ENCODE data around the gene NKD2.

Gene NKD2

DNA sequence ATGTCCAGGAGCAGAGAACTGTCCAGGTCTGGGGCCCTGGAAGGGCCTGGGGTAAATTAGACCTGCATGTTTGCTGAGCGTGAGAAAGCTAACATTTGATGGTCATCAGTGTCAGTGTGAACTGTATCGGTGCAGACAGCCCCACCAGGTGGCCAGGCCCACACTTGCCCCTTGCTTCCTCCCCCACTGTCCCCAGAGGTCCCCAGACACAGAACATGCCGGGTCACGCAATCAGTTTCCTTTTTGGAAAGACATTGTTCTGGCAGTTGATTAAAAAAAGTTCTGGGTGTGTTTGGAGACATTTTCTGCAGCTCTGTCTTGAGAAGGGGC lies 1.5 kb downstream of the NKD2 start:
- in situ Hi-C loops (cut with MboI; ENCODE audit: low pct_unique_long_range_greater_than_20kb, low sequenced_read_pairs): no loop called here
- peak; percentile 29 for DNase-seq

DNA sequence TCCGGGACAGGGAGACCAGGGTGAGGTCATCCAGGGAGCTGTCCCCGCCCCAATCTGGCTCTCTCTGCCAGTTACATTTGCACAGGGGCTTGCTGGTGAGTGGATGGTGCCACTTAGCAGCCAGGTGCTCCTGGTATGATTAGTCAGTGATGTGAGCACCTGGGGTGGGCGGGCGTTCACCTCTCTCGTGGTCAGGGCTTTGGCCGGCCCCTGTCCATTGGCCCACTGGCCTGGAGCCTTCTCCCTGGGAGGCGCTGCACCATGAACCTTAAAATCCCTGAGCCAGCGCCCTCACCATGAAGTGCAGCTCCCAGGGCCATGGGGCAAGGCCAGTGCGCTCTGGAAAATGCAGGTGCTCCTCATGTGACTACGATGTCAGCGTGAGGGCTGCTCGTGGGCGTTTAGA lies 2.0 kb downstream of the NKD2 start:
- no peak for DNase-seq
- in situ Hi-C loops (cut with MboI; ENCODE audit: low pct_unique_long_range_greater_than_20kb, low sequenced_read_pairs): no loop called here

DNA sequence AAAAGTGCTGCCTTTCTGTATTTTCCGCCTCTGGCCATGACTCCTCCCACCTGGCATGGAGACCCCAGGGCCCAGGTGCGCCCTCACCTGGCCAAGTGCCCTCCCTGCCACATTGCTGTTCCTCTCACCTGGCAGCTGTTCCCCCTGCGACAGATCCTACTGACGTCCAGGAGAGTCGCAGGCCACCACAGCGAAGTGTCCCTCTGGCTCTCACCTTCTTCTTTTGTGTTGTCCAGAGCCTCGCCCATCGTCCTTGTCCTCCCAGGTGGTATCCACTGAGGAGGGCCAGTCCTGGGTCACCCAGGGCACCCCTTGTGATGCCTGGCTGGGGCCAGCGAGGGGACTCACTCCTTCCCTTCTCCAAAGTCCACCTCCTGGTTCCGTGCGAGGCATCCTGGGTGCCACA lies 2.6 kb downstream of the NKD2 start:
- in situ Hi-C loops (cut with MboI; ENCODE audit: low pct_unique_long_range_greater_than_20kb, low sequenced_read_pairs): no loop called here
- DNase-seq: peak; percentile 55

DNA sequence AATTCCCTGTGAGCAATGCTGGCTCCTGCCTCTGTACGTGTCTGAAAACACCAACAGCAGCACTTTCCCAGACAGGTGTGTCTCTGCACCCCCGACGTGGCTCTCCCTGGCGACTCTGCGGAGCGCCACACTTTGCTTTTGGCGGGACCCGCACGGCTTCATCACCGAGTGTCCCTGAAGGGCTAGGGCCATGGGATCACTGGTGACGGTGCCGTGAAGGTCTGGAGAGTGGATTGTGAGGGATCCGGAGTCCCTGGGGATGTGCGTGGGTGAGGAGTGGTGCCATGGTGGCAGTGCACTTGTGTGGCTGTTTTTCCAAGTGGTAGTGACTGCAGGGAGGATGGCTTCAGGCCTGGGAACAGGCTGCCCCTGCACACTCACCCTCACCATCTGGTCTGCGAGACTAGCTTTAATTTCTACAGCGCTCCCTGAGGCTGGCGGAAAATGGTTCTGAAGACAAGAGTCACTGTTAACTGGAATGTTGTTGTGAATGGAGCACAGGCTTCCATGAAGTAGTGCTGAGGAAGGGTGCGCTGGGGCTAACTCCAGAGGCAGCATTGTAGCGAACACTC lies 3.2 kb downstream of the NKD2 start:
- no peak for DNase-seq
- in situ Hi-C loops (cut with MboI; ENCODE audit: low pct_unique_long_range_greater_than_20kb, low sequenced_read_pairs): no loop called here

DNA sequence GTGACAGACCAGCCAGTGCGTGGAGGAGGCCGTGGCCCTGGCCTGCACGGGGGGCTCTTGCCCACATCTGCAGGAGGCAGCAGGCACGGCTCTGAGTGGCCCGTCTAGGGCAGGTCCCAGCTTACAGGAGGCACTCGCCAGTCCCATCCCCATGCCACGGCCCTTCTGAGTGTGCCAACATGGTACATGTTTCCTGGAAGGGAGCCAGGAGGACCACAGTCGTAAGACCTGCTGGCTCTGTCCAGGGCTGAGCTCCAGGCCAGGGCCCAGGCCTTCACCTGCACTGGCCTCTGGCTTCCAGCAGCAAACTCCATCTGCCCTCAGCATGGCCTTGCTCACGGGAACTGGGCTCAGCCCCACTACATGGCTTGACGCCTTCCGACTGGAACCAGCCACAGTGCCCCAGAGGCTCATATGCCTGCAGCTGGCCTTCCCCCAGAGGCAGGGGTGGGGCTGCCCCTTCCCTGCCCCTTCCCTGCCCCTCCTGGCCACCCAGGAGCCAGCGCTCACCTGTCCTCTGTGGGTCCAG lies 3.8 kb downstream of the NKD2 start:
- DNase-seq: no peak
- in situ Hi-C loops (cut with MboI; ENCODE audit: low pct_unique_long_range_greater_than_20kb, low sequenced_read_pairs): no loop called here

DNA sequence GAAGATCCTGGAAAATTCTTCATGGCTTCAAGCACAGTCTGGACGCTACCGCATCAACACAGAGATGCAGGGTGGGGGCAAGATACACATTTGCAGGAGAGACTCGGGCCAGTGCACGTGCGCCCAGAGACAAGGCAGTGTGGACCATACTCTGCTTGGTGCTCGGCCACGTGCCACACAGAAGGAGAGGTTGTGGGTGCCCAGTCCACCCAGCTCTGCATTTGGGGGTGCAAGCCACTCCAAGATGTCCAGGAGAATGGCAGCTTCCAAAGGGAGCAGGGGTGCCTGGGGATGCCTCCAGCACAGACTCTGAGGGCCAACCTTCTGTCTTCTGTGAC lies 4.3 kb downstream of the NKD2 start:
- DNase-seq: no peak
- in situ Hi-C loops (cut with MboI; ENCODE audit: low pct_unique_long_range_greater_than_20kb, low sequenced_read_pairs): no loop called here

DNA sequence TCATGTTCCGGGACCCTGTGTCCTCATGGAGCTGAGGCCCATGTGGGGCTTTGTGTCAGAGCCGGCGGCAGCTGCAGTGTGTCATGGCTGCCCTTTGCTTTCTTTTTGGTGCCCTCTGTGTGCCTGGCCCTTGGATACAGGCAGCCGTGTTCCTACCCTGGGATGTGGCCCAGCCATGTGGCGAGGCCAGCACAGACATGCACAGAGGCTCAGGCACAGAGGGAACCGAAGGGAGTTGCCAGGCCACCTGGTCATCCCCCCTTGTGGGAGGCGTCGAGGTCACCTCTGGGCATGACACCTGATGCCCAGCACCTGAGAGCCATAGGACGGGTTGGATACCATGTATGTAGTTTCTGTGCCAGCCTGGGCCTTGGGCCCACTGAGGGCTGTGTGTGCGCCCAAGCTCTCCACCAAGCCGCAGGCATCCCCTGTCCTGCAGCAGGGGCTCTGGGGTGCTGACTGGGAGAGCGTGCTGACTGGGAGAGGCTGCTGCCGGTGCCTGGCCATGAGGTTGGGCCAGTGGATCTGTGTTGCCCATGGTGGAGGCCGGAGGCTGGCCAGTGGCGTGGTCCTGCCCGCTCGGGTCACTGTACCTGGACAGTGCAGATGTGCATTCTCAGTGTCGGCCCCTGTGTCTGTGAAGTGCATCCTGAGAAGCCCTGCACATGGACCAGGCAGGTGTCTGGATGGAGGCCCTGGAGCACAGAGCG lies 4.8 kb downstream of the NKD2 start:
- in situ Hi-C loops (cut with MboI; ENCODE audit: low pct_unique_long_range_greater_than_20kb, low sequenced_read_pairs): no loop called here
- no peak for DNase-seq

DNA sequence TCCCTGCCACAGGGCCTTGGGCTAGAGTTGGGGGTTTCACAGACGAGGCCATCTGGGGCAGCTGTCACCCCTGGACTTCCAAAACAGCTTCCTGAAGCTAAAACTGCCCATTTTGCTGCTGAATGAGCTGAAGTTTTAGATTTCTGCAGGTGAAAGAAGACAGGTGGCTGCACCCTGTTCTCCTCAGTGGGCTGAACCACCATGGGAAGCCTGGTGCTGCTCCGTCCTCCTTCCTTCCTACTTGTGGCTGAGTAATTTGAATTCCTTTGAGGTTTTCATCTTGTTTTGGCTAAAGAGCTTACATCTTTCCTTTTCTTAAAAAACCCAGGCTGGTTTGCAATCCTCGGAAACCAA lies 5.3 kb downstream of the NKD2 start:
- in situ Hi-C loops (cut with MboI; ENCODE audit: low pct_unique_long_range_greater_than_20kb, low sequenced_read_pairs): no loop called here

DNA sequence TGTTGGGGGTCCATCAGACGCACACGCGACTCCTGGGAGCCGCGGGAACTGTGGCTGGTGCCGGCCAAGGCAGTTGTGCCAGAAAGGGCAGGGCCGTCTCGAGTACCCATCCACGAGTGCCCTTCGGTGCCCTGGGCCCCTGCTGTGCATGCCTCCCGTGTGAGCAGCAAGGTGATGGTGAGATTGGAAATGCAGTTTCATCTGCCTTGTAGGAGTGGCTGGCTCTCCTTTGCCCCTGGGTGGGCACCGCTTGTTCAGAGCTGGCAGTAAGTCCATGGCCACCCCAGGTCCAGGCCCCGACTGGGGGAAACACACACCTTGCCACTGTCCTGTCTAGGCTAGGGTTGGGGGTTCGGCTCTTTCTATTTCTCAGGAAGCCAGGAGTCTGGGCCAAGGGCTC lies 5.7 kb downstream of the NKD2 start:
- in situ Hi-C loops (cut with MboI; ENCODE audit: low pct_unique_long_range_greater_than_20kb, low sequenced_read_pairs): no loop called here
- DNase-seq: no peak

More for the DNA sequence above, 5.3 kb downstream of the NKD2 start:
- no peak for DNase-seq

DNA sequence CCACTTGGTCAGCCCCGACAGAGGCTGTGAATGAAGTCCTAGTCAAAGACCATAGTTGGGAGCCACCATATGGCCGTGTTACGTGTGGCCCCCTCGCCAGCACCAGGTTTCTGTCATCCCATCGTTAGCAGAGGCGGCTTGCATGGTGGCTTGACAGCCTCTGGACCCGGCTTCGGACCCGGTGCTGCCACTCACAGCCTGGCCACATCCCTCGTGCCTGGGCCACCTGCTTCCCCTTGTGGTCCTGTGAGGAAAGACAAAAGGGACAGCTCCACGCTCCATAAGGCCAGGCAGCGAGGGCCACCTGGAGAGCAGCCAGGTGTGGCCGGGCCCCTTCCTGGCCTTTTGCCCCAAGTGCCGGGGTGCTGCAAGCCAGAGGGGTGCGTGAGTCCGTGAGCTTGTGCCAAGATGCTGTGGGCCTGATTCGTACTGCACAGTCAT lies 6.2 kb downstream of the NKD2 start:
- DNase-seq: no peak
- in situ Hi-C loops (cut with MboI; ENCODE audit: low pct_unique_long_range_greater_than_20kb, low sequenced_read_pairs): no loop called here

DNA sequence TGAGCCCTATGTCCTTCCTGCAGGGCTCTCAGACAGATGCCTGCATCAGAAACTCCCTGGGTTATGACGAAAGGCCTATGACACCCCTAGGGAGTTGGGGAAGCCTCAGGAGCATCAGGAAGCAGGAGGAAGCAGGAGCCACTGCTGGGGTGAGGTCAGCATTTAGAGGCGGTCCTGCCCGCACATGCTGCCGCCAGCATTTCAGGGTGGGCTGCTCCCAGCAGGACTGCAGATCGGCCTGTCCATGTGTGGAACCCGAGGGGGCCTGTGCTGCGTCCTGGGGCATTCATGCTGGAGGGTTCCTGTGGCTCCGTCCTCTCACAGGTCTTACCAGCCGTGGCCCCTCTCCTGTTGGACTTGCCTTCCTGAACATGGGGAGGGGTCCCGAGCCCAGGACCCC lies 6.9 kb downstream of the NKD2 start:
- no peak for DNase-seq
- in situ Hi-C loops (cut with MboI; ENCODE audit: low pct_unique_long_range_greater_than_20kb, low sequenced_read_pairs): no loop called here

DNA sequence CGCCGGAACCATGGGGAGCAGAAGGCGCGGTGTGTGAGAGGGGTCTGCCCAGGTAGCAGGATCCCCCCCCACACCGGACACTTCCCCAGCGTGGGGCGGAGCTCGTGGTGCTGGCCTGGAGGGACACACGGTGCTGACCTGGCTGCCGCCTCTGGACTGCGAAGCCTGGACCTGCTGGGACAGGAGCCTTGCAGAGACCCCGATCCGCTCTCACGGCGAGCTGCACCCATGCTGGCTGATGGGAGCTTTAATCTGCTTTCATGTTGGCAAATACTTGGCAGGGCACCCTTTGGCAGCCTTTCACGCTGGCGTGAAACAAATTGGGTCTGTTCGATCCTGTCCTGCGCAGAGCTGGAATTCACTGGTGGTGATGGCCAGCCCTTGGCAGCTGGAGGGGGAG lies 7.4 kb downstream of the NKD2 start:
- DNase-seq: no peak
- in situ Hi-C loops (cut with MboI; ENCODE audit: low pct_unique_long_range_greater_than_20kb, low sequenced_read_pairs): no loop called here

DNA sequence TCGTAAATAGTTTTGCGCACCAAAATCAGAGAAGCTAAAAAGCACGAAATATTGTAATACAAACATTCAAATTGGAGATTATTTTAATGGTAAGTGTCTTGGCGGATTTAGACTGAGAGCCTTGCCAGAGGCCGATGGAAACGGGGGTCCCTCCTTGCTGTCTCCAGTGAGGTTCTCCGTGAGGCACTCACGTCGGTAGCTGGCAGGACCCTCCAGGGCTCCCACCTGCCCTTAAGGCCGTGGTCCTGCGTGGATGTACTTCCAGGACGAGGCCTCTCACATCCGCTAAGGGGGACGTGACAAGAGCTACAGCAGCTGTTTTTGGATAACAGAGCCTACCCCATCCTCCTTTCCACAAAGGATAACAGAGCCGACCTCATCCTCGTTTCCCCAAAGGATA lies 7.9 kb downstream of the NKD2 start:
- DNase-seq: no peak
- in situ Hi-C loops (cut with MboI; ENCODE audit: low pct_unique_long_range_greater_than_20kb, low sequenced_read_pairs): no loop called here

DNA sequence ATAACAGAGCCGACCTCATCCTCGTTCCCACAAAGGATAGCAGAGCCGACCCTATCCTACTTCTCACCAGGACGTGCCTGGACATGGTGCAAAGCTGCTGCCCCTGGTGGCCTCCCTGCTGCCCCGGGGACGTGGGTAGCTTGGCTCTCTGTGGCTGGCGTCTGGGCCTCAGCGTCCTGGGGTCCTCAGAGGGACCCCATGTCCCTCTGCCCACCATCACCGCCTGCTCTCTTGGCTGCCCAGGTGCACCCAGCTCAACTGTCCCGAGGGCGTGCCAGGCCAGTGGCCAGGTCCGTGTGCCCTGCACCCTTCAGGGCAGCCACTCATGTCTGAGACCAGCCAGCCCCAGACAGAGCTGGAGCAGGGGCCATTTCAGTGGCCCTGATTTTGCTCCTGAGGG lies 8.5 kb downstream of the NKD2 start:
- in situ Hi-C loops (cut with MboI; ENCODE audit: low pct_unique_long_range_greater_than_20kb, low sequenced_read_pairs): no loop called here
- no peak for DNase-seq

DNA sequence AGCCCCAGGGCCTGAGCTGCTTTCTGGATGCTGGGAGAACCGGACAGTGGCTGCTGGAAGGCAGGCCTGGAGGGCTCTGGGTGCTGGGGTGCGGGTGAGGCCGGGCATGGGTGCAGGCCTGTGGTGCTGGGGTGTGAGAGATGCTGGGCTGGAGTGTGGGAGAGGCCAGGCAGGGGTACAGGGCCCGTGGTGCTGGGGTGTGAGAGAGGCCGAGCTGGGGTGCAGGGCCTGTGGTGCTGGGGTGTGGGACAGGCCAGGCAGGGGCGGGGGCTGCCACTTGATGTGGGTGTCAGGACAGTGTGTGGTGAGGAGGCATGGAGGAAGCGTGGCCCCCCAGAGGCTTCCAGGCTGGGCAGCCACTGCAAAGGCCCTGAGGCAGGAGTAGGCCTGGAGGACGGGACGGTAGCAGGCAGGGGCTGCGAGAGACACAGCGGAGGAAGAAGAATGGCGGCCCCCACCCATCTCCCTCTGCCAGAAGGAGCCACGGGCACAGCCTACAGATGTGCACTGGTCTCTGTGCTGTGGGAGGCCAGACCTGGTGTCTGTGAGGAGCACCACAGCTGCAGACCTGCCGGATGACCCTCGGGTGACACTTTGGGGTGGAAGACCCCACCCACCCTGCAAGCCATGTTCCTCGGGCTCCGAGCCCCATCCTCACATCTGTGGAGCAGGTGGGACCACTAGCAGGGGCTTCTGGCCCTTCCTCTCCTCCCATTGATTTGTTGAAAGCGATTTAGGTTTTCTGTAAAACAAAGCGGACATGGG lies 9.3 kb downstream of the NKD2 start:
- in situ Hi-C loops (cut with MboI; ENCODE audit: low pct_unique_long_range_greater_than_20kb, low sequenced_read_pairs): no loop called here
- DNase-seq: no peak

DNA sequence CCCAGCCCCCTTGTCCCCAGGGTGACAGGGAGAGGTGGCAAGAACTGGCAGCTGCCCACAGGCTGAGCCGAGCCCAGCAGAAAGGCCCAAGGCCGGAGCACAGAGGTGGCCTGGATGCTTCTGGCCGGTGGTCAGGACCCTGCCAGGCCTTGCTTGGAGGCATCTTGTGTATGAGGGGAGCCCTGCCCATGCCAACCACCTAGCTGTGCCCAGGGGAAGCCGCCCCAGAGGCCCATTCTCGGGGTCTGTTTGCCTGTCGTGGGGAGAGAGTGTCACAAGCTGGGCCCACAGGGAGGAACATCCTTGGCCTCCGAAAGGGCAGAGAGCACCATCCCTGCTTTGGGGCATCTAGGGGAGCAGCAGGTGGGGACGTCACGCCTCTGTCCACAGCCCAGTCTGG lies 10.0 kb downstream of the NKD2 start:
- DNase-seq: no peak
- in situ Hi-C loops (cut with MboI; ENCODE audit: low pct_unique_long_range_greater_than_20kb, low sequenced_read_pairs): no loop called here

DNA sequence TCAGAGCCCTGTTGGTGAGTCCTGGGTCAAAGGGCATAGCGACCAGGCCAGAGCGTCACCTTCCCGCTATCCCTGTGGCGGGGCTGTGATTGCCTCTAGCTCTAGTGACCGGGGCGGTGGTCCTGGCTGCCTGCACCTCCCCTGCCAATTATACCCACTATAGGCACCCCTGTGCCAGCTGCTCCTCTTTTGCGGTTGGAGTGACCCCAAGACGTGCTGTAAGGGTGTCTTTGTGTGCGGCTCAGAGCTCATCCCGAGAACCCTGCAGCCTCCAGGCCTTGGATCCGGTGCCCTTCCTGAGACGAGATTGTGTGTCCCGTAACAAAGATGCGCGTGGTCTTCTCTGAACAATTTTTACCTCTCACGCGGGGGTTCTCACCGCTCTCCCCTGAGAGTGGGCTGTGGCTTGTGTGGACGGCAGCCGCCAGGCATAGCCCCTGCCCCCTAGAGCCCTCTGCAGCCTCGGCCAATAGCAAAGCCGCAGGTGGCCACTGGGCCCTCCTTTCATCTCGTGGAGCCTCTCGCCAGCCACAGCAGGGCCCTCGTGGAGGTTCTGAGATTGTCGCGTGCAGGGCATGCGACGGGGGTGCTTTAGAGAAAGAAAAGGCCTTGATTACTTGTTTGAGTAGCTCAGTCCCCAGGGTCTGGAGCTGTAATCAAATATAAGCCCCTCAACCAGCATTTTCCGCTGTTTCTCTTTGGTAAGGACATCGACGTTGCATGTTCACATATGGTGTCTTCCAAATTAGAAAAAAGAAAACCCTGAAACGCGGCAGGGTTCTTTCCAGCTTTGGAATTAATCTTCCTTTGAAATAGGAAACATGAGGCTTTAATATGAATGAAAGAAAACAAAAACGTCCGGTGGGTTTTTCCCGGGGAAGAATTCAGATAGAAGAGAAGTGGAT lies 10.7 kb downstream of the NKD2 start:
- no peak for DNase-seq
- in situ Hi-C loops (cut with MboI; ENCODE audit: low pct_unique_long_range_greater_than_20kb, low sequenced_read_pairs): no loop called here

DNA sequence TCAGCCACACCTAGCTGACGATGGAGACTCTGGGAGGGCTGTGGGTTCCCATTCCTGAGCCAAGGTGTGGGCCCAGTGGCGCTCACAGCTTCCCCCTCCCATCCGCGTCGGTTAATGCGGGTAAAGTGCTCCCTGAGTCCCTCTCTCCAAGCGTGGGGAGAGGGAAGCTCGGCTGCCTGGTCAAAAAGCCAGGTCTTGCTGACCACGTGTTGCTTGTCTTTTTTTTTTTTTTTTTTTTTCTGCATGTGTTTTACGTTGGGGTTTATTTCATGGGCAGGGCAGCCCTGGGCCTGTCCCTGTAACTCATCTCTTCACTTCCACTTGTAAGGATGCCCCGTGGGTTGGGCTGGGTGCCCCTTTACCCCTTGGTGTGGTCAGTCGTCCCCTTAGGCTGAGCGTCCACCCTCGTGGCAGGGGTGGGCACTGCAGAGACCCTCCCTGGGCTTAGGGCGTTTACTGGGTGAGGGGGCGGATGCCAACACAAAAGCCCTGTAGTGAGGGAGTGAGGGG lies 11.9 kb downstream of the NKD2 start:
- in situ Hi-C loops (cut with MboI; ENCODE audit: low pct_unique_long_range_greater_than_20kb, low sequenced_read_pairs): no loop called here
- no peak for DNase-seq

DNA sequence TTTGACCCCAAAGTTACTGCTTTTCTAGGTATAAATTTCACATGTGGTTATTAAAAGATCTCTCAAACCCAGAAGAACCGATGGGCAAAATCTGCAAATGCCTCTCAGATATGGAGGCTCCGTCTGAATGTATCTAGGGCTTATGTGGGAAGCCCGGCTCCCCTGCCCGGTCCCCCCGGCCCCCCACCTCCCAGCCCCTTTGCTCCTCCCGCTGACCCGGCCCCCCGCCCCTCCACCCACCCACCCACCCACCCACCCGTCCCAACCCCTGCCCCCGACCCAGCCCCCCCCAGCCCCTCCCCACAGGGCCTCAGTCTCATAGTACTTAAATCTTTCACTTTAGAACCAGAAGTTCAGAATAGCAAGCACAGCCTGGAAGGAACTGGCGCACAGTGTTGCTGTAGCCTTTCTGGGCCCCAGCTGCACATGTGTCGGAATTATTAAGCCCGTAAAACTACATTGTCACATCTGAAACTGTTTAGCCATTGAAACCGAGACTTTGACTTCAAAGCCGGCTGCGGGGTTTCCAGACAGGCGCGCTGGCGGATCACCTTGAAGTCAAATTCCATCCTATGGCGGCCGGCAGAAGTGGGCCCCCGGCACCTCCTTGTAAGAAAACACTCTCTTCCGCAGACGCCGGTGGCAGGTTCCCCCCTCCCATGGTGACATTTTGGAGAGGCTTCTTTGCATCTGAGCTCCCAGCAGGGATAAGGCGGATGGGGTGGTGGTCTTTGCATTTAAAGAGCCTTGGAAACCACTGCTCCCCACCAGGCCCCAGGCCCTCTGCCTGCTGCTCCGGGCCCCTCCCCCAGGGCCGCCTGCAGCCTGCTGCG lies 12.8 kb downstream of the NKD2 start:
- no peak for DNase-seq
- in situ Hi-C loops (cut with MboI; ENCODE audit: low pct_unique_long_range_greater_than_20kb, low sequenced_read_pairs): no loop called here

Data from KBM-7 (cell line).